ENCODE data around the gene TRUB1. TPM values are rescaled to one million over a fixed set of nuclear protein-coding genes. Genes with fewer than 3 reads are reported as not detected.
A peak's percentile ranks its signal among the peaks of the same experiment; 100 is the strongest.

The TRUB1 gene
- total RNA-seq, 6 donors from 2014 or later, result 10.1 to 68.0 (median 15.0) TPM

GRCh38 chr10:114956466-114956865 lies 18.5 kb downstream of the TRUB1 start:
- Histone ChIP-seq H3K9me3 (no peaks in the 10 kb centered on the region), H3K27me3 (no peaks in the 10 kb centered on the region), H3K36me3 (peaks cover 0 to 17% (median 0%) of the 10 kb centered on the region in 4 donors), H3K4me1 (no peaks in the 10 kb centered on the region), H3K4me3 (no peak overlapping the region), H3K27ac (no peak overlapping the region)
- WGBS, 2 donors, result 85 to 88% methylated on average over 2 of the region's 2 CpGs
- no peak for DNase-seq
- ATAC-seq (ENCODE audit: low FRiP score in 2 of 2), result peak in 1 of 2 donors; percentile 52
- TF ChIP-seq EP300 (IDR thresholded peaks at IDR 0.05), result no peak
- TF ChIP-seq CTCF (IDR thresholded peaks at IDR 0.05), result no peak
- TF ChIP-seq POLR2A (IDR thresholded peaks at IDR 0.05), result no peak
- TF ChIP-seq POLR2AphosphoS5 (IDR thresholded peaks at IDR 0.05), result no peak

DNA sequence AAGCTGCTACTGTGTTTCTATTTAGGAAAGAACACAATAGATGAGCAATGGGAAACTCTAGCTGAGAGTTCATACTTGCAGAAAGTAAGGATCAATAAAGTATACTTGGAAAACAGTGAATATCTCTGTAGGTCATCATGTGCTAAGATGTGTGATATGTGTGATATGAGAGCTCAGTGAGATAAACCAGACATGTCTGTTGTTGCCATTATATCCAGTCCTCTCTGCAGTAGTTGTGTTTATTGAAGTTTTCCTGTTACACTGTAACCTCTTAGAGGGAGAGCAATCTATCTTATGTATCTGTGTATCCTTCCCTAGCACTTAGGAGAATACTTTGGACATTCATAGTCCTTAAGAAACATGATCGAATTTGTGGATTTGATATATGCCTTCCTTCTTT lies 19.1 kb downstream of the TRUB1 start:
- Histone ChIP-seq H3K27ac (no peak overlapping the region), H3K36me3 (peaks cover 0 to 11% (median 0%) of the 10 kb centered on the region in 4 donors), H3K9me3 (no peaks in the 10 kb centered on the region), H3K27me3 (no peaks in the 10 kb centered on the region), H3K4me1 (no peaks in the 10 kb centered on the region), H3K4me3 (no peak overlapping the region)
- 63 to 72% methylated on average over 1 of the region's 1 CpG for WGBS, 2 donors
- DNase-seq (no peak), ATAC-seq (ENCODE audit: low FRiP score in 2 of 2) (no peak)
- no peak for TF ChIP-seq POLR2AphosphoS5 (IDR thresholded peaks at IDR 0.05)
- no peak for TF ChIP-seq POLR2A (IDR thresholded peaks at IDR 0.05)
- TF ChIP-seq EP300 (IDR thresholded peaks at IDR 0.05), result no peak

GRCh38 chr10:114957673-114958072 lies 19.7 kb downstream of the TRUB1 start:
- Histone ChIP-seq H3K4me3 (no peak overlapping the region), H3K4me1 (no peaks in the 10 kb centered on the region), H3K36me3 (peaks cover 0 to 8% (median 1%) of the 10 kb centered on the region in 4 donors), H3K27ac (no peak overlapping the region), H3K9me3 (no peaks in the 10 kb centered on the region), H3K27me3 (no peaks in the 10 kb centered on the region)
- TF ChIP-seq POLR2A (IDR thresholded peaks at IDR 0.05), result no peak
- TF ChIP-seq POLR2AphosphoS5 (IDR thresholded peaks at IDR 0.05), result no peak
- no peak for TF ChIP-seq CTCF (IDR thresholded peaks at IDR 0.05)
- no peak for TF ChIP-seq EP300 (IDR thresholded peaks at IDR 0.05)
- DNase-seq (no peak), ATAC-seq (ENCODE audit: low FRiP score in 2 of 2) (no peak)
- 70 to 90% methylated on average over 2 of the region's 2 CpGs for WGBS, 2 donors

DNA sequence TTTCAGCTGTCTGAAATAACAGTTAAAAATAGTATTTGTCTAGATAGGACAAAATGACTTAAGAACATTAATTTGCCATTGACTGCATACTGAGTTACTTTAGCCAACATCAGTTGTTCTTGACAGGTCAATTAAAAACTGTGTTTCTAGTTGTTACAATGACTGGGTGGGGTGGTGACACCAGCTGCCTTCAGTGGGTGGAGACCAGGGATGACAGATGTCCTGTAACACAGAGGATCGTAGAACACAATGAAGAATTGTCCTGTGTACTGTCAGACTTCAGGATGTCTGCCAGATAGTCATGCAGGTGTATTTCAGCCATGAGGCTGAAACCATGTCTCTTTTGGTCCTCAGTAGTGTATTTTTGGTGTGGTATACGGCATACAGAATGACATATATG lies 24.4 kb downstream of the TRUB1 start:
- peaks cover 0 to 6% (median 1%) of the 10 kb centered on the region in 4 donors for H3K36me3 ChIP-seq
- WGBS, 2 donors, result 77 to 86% methylated on average over 2 of the region's 2 CpGs
- no peak overlapping the region for H3K27ac ChIP-seq
- H3K4me1 ChIP-seq, result no peaks in the 10 kb centered on the region
- TF ChIP-seq POLR2A (IDR thresholded peaks at IDR 0.05), result no peak
- TF ChIP-seq CTCF (IDR thresholded peaks at IDR 0.05), result no peak
- no peak for TF ChIP-seq POLR2AphosphoS5 (IDR thresholded peaks at IDR 0.05)
- no peak for TF ChIP-seq EP300 (IDR thresholded peaks at IDR 0.05)
- no peaks in the 10 kb centered on the region for H3K9me3 ChIP-seq
- ATAC-seq (ENCODE audit: low FRiP score in 2 of 2), result no peak
- no peak for DNase-seq
- no peak overlapping the region for H3K4me3 ChIP-seq
- no peaks in the 10 kb centered on the region for H3K27me3 ChIP-seq

DNA sequence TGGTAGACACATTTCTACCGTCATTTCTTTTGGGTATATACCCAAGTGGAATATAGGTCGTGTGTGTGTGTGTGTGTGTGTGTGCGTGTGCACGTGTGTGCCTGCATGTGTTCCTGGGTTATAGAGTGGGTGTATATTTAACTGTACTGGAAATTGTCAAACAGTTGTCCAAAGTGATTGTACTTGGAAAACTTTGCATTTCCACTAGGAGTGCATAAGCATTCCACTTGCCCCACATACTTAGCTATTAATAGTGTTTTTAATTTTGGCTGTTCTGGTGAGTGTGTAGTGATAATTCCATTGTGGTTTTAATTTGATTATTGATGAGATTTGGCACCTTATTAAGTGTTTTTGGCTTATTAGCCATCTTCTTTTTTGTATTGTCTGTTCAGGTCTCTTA lies 25.9 kb downstream of the TRUB1 start:
- DNase-seq, result no peak
- Histone ChIP-seq H3K4me3 (no peak overlapping the region), H3K27ac (no peak overlapping the region), H3K9me3 (no peaks in the 10 kb centered on the region), H3K4me1 (peaks cover 0 to 4% (median 0%) of the 10 kb centered on the region in 4 donors), H3K27me3 (no peaks in the 10 kb centered on the region), H3K36me3 (peaks cover 0 to 6% (median 1%) of the 10 kb centered on the region in 4 donors)
- no peak for TF ChIP-seq EP300 (IDR thresholded peaks at IDR 0.05)
- TF ChIP-seq POLR2AphosphoS5 (IDR thresholded peaks at IDR 0.05), result no peak
- TF ChIP-seq CTCF (IDR thresholded peaks at IDR 0.05), result no peak
- WGBS, 2 donors, result 93 to 97% methylated on average over 4 of the region's 4 CpGs
- no peak for ATAC-seq (ENCODE audit: low FRiP score in 2 of 2)
